ENCODE data around the gene MLH1. TPM values are rescaled to one million over a fixed set of nuclear protein-coding genes. Genes with fewer than 3 reads are reported as not detected.

Gene MLH1
- total RNA-seq = 27.1 and 42.4 TPM in 2 replicates

DNA sequence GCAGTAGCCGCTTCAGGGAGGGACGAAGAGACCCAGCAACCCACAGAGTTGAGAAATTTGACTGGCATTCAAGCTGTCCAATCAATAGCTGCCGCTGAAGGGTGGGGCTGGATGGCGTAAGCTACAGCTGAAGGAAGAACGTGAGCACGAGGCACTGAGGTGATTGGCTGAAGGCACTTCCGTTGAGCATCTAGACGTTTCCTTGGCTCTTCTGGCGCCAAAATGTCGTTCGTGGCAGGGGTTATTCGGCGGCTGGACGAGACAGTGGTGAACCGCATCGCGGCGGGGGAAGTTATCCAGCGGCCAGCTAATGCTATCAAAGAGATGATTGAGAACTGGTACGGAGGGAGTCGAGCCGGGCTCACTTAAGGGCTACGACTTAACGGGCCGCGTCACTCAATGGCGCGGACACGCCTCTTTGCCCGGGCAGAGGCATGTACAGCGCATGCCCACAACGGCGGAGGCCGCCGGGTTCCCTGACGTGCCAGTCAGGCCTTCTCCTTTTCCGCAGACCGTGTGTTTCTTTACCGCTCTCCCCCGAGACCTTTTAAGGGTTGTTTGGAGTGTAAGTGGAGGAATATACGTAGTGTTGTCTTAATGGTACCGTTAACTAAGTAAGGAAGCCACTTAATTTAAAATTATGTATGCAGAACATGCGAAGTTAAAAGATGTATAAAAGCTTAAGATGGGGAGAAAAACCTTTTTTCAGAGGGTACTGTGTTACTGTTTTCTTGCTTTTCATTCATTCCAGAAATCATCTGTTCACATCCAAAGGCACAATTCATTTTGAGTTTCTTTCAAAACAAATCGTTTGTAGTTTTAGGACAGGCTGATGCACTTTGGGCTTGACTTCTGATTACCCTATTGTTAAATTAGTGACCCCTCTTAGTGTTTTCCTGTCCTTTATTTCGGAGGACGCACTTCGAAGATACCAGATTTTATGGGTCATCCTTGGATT is at the start of gene MLH1:
Gene MLH1, plus strand, starts transcription at position 193 of the 958 bp plus-strand sequence. Its CDS starts 30 bp downstream, at position 223.

DNA sequence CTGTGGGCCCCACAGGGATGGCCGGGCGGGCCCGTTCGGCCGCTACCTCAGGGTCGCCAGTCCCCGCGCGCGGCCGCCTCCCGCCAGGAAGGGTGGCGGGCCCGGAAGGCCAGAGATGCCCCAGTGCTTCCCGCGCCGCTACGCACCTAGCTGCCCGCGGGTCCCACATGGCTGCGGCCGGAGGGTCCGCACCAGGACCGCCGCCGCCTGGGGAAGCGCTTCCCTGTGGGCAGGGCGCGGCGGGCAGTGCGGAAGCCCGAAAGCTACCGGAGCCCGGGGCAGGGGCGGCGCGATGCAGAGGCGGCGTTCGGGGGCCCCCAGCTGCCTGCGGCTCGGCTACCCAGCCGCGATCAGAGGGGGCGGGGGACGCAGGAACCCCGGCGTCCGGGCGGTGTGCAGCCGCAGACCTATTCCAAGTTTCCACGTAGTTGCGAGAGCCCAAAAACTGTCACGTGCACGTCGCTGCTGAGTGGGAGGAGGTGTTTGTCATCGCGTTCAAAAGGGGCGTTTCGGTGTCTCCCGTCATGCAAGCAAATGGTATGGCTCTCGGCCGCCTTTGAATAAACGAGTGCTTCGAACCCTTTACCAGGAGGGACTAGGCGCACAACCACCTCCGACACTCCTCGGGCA is 48.6 kb upstream of the MLH1 start, which contains the start of gene TRANK1:
Gene TRANK1, minus strand, starts transcription at position 414 of the 630 bp plus-strand sequence. Its CDS starts 245 bp downstream, at position 169.

DNA sequence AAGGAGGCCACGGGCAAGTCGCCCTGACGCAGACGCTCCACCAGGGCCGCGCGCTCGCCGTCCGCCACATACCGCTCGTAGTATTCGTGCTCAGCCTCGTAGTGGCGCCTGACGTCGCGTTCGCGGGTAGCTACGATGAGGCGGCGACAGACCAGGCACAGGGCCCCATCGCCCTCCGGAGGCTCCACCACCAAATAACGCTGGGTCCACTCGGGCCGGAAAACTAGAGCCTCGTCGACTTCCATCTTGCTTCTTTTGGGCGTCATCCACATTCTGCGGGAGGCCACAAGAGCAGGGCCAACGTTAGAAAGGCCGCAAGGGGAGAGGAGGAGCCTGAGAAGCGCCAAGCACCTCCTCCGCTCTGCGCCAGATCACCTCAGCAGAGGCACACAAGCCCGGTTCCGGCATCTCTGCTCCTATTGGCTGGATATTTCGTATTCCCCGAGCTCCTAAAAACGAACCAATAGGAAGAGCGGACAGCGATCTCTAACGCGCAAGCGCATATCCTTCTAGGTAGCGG is 452 bp upstream of the MLH1 start, which contains the start of gene EPM2AIP1:
Gene EPM2AIP1, minus strand, starts transcription at position 326 of the 520 bp plus-strand sequence. Its CDS starts 54 bp downstream, at position 272.

Other genes with a start within 250 kb of the MLH1 start
- under 0.01 TPM in 1 of 2 replicates, not detected in the other for gene DCLK3, start 229.0 kb upstream of the MLH1 start, total RNA-seq
- gene TRANK1, start 48.5 kb upstream of the MLH1 start, total RNA-seq = 2.4 and 9.6 TPM in 2 replicates
- gene EPM2AIP1, start 387 bp upstream of the MLH1 start, total RNA-seq = 3.3 and 10.1 TPM in 2 replicates
- 26.5 and 38.0 TPM in 2 replicates for gene LRRFIP2, start 181.1 kb downstream of the MLH1 start, total RNA-seq
- gene GOLGA4, start 249.8 kb downstream of the MLH1 start, total RNA-seq = 27.4 and 27.9 TPM in 2 replicates

All from mesangial cell (primary cell).